HG03354 (cell line): ENCODE measurements around the gene TLN1.

Experiments
- ATAC-seq: cut with Tn5 transposase; IDR thresholded peaks from one replicate; pipeline ENCODE4 v1.9.1; 2021; ENCODE audit warnings: mild to moderate bottlenecking; ENCODE audit not compliant: unreplicated experiment, poor library complexity, severe bottlenecking

TLN1 gene

DNA sequence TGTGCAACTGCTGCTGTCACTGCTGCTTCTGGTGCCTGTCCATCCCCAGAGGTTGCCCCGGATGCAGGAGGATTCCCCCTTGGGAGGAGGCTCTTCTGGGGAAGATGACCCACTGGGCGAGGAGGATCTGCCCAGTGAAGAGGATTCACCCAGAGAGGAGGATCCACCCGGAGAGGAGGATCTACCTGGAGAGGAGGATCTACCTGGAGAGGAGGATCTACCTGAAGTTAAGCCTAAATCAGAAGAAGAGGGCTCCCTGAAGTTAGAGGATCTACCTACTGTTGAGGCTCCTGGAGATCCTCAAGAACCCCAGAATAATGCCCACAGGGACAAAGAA is 58.0 kb downstream of the TLN1 start:
- ATAC-seq = no peak

GRCh38 chr9:35673132-35674024 is 58.6 kb downstream of the TLN1 start, which contains the start of gene CA9:
Gene CA9 (plus strand): TSS chr9:35673928. CDS start chr9:35673960, 32 bp downstream.
- ATAC-seq = no peak

GRCh38 chr9:35669331-35670145 is 62.5 kb downstream of the TLN1 start:
- ATAC-seq = no peak

DNA sequence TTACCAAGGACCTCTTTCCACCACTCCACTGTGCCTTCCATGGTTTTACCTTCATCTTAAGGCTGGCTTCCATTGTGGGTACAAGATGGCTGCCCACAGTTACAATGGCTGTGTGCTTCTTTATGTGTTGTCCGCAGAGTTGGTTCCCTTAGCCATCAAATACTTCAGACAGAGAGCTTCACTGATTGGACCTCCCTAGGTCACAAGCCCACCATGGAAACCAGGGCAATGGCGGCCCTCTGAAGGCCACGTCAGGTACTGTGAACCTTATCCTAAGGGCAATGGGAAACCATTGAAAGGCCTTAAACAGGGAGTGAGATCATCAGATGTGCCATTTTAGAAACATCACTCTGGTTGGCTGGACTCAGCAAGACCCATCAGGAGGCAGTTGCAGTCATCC is 64.1 kb downstream of the TLN1 start:
- ATAC-seq = no peak

DNA sequence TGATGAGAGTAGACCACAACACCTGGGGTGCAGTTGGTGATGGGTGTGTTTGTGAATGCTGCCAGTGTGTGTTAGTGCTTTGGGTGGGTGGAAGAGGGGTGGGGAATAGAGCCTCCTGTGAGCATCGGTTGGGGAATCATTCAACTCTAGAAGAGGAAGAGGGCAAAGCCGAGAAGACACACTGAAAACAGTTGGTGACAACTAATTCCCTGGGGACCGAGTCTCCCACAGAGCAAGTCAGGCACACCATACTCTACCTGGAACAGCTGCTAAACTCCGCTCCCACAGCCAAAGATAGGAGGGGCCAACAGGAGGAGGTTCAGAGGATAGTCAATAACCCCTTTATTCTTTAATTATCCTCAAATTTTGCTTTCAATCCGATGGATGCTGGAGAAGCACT is 65.4 kb downstream of the TLN1 start:
- no peak for ATAC-seq

GRCh38 chr9:35666045-35666444 is 66.0 kb downstream of the TLN1 start:
- no peak for ATAC-seq

- ATAC-seq = no peak
These were observed 66.5 kb downstream of the TLN1 start for GRCh38 chr9:35665471-35665818.

DNA sequence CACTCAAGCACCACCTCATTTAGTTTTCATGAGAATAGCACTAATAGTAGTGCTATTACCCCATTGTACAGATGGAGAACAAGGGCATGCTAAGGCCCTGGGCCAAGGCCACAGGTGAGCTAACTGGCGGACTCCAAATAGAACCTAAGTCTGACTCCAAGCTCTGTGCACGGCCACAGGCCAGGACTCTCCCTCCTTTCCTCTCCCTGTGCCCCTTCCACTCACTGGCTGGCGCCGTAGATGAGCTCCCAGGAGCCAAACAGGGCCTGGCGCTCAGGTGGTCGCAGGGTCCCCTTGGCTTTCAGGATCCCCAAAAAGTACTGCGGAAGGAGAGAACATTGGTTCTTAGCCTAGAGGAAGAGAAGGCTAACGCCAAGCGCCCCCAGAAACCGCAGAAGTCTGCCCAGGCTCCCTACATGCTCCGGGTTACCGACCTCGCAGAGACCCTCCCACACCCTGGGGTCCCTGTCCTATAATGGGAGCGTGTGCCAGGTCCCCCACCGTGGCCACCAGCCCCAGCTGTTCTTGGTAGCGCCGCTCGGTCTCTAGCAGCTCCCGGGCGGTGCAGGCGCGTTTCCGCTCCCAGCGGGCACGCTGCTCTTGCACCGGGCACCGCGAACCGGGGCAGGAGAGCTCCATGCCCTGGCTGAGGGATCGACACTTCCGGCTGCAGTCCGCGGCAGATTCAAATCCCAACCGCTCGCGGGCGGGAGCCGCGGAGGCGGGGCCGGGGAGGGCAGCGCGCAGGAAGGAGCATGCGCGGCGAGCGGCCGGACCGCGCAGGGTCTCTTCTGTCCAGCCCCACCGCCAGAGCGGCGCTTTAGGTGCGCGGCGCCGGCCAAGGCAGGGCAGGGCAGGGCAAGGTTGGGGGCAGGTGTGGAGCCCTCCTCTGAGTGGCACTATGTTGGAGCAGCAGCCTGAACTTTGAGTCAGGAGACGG is 67.2 kb downstream of the TLN1 start, which contains the start of gene ARHGEF39:
ARHGEF39 (minus strand) TSS at position 665 of the 940 bp plus-strand sequence; CDS start at position 639, 26 bp downstream.
- peak; percentile 81 for ATAC-seq

- ATAC-seq = no peak
These were observed 69.6 kb downstream of the TLN1 start for GRCh38 chr9:35662437-35662836.

DNA sequence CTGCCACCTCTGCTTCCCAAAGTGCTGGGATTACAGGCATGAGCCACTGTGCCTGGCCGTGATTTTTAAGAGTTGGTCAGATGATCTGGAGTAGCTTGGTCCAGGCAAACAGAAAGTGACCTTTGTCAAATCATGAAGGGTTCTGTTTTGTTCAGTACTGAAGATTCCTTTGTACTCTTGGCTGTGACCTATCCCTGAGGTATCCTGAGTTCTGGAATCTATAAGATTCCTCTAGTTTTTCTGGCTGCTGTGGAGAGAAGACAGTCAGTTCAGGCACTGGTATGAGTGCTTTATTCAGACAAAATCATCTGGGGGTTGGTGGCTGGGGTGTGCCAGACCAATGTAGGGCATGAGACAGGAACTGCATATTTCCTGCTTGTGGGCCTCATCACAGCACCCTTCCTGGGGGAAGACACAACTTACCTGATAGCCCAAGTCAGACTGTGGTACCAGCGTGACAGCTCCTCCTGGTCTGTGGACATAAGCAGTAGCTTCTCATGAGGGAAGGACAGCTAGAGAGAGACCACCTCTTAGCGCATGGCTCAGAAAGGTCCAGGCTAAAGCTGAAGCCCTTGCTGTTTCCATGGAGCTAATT is 70.1 kb downstream of the TLN1 start:
- ATAC-seq = no peak

DNA sequence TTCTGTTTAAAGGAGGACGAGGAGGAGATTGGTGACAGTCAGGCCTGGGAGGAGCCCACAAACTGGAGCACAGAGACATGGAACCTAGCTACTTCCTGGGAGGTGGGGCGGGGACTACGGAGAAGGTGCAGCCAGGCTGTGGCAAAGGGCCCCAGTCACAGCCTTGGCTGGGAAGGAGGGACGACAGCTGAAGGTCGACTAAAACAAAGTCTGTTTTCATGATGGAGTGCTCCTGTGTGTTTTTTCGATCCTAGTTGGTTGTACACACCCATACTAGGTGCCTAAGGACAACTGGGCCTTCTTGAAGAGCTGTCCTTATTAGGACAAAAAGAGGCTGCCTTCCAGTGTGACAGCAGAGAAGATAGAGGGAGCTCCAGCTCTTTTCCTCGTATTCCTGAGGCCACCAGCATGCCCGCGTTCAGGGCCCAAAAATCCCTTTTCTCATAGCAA is 71.0 kb downstream of the TLN1 start:
- ATAC-seq = no peak

DNA sequence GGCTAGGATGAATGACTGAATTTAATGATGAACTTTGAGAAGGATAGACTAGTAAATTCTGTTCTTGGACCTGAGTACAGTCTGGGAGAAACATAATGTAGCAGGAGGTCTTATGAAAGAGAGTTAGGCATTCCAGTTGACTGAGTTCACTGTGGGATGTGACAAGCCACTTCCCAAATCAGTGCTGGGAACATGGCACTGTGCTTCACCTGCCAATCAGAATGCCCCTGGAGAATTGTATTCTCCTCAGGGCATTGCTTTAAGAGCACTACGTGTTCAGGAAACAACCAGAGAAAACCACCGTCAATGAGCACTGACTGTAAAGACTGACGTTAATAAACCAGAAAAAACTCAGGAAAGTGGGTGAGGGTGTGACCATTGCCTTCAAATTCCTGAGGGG is 72.7 kb downstream of the TLN1 start:
- no peak for ATAC-seq

DNA sequence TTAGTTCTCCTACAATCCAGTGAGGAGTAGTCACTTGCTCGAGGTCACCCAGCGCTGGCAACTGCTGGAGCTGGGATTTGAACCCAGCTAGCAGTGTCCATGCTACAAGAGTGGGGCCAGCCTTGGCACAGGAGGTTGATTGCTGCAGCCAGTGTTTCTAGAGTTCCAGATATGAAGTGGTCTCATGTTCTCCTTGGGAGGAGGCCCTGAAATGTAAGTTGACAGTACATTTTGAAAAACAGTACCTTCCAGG is 73.1 kb downstream of the TLN1 start:
- peak; percentile 2 for ATAC-seq

DNA sequence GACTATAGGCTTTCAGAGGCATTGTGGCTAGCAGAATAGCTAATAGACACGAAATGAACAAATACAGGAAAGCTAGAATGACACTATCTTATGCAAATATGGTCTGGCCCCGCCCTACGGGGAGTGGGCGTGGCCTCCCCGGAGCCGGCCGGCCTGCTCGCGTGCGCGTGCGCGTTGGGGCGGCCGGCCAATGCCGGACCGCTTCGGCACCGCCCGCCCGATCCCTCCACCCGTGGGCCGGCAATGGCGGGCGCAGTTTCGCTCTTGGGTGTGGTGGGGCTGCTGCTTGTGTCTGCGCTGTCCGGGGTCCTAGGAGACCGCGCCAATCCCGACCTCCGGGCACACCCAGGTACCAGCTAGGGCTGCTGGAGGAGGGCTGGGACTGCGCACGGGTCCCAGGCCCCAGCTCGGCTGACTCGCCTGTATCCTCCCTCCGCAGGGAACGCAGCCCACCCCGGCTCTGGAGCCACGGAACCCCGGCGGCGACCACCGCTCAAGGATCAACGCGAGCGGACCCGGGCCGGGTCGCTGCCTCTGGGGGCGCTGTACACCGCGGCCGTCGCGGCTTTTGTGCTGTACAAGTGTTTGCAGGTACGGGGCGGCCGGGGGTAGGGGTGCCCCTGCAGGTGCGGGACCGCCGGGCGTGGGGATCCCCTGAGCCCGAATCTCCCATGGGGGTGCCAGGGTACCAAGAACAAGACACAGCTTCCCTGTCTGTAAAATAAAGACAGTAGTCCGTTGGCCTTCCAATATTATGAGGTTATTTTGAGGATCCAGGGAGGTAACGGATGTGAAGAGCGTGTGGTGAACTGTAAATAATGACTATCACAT is 73.6 kb downstream of the TLN1 start, which contains the start of gene CCDC107:
CCDC107 (plus strand) TSS at position 156 of the 831 bp plus-strand sequence; CDS start at position 244, 88 bp downstream.
- peak; percentile 72 for ATAC-seq

- ATAC-seq = peak; percentile 86
These were observed 74.4 kb downstream of the TLN1 start, which contains the start of gene RMRP for GRCh38 chr9:35657546-35658136. Gene RMRP (minus strand): TSS chr9:35658019.

- ATAC-seq = no peak
These were observed 75.0 kb downstream of the TLN1 start for GRCh38 chr9:35656831-35657545.

- ATAC-seq = no peak
These were observed 75.6 kb downstream of the TLN1 start for GRCh38 chr9:35656348-35656747.

- ATAC-seq = no peak
These were observed 78.4 kb downstream of the TLN1 start for GRCh38 chr9:35653611-35654010.
